ENCODE results near the gene RNU1-2. TPM values are rescaled to one million over a fixed set of nuclear protein-coding genes. Genes with fewer than 3 reads are reported as not detected.

The RNU1-2 gene
- total RNA-seq, 1 donor from 2014 or later: 5,262 TPM

- no peaks in the 10 kb centered on the region for H3K27me3 ChIP-seq (ENCODE audit: control insufficient read depth, insufficient read depth, low read length)
- H3K36me3 ChIP-seq (ENCODE audit: control insufficient read depth, insufficient read depth, low read length): no peaks in the 10 kb centered on the region
- FAIRE-seq: no peak
- no peak overlapping the region for H3K4me3 ChIP-seq (ENCODE audit: low read depth, low read length)
- peak; percentile 57 for DNase-seq (ENCODE audit: low read depth)
- no peak for TF ChIP-seq CTCF (IDR thresholded peaks at IDR 0.05; ENCODE audit: insufficient read depth, low read length, severe bottlenecking)
Observed at GRCh38 chr1:16903054-16903453, 7.3 kb downstream of the RNU1-2 start.

- TF ChIP-seq CTCF (IDR thresholded peaks at IDR 0.05; ENCODE audit: insufficient read depth, low read length, severe bottlenecking): no peak
Observed at GRCh38 chr1:16903458-16903796, 7.6 kb downstream of the RNU1-2 start.

GRCh38 chr1:16904560-16905109 is 8.9 kb downstream of the RNU1-2 start:
- peak; percentile 94 for DNase-seq (ENCODE audit: low read depth)
- H3K4me3 ChIP-seq (ENCODE audit: low read depth, low read length): peak overlapping the region; percentile 55
- H3K36me3 ChIP-seq (ENCODE audit: control insufficient read depth, insufficient read depth, low read length): no peaks in the 10 kb centered on the region
- peak; percentile 18 for FAIRE-seq
- TF ChIP-seq CTCF (IDR thresholded peaks at IDR 0.05; ENCODE audit: insufficient read depth, low read length, severe bottlenecking): no peak
- no peaks in the 10 kb centered on the region for H3K27me3 ChIP-seq (ENCODE audit: control insufficient read depth, insufficient read depth, low read length)

More at GRCh38 chr1:16903458-16903796, 7.6 kb downstream of the RNU1-2 start:
- Histone ChIP-seq H3K4me3 (ENCODE audit: low read depth, low read length) (no peak overlapping the region), H3K36me3 (ENCODE audit: control insufficient read depth, insufficient read depth, low read length) (no peaks in the 10 kb centered on the region), H3K27me3 (ENCODE audit: control insufficient read depth, insufficient read depth, low read length) (no peaks in the 10 kb centered on the region)
- FAIRE-seq (no peak), DNase-seq (ENCODE audit: low read depth) (no peak)

- FAIRE-seq (no peak), DNase-seq (ENCODE audit: low read depth) (peak; percentile 93)
- H3K4me3 ChIP-seq (ENCODE audit: low read depth, low read length): peak overlapping the region; percentile 55
- H3K36me3 ChIP-seq (ENCODE audit: control insufficient read depth, insufficient read depth, low read length): no peaks in the 10 kb centered on the region
- H3K27me3 ChIP-seq (ENCODE audit: control insufficient read depth, insufficient read depth, low read length): no peaks in the 10 kb centered on the region
- no peak for TF ChIP-seq CTCF (IDR thresholded peaks at IDR 0.05; ENCODE audit: insufficient read depth, low read length, severe bottlenecking)
Observed at GRCh38 chr1:16905110-16905867, 9.5 kb downstream of the RNU1-2 start.

- no peak for FAIRE-seq
- no peaks in the 10 kb centered on the region for H3K36me3 ChIP-seq (ENCODE audit: control insufficient read depth, insufficient read depth, low read length)
- H3K27me3 ChIP-seq (ENCODE audit: control insufficient read depth, insufficient read depth, low read length): no peaks in the 10 kb centered on the region
- H3K4me3 ChIP-seq (ENCODE audit: low read depth, low read length): no peak overlapping the region
- no peak for DNase-seq (ENCODE audit: low read depth)
- no peak for TF ChIP-seq CTCF (IDR thresholded peaks at IDR 0.05; ENCODE audit: insufficient read depth, low read length, severe bottlenecking)
Observed at GRCh38 chr1:16905868-16906702, 10.3 kb downstream of the RNU1-2 start.

All from bronchial epithelial cell (primary cell).